ENCODE measurements around the gene KHNYN. TPM values are rescaled to one million over a fixed set of nuclear protein-coding genes. Genes with fewer than 3 reads are reported as not detected.

KHNYN gene
- total and polyA plus RNA-seq, 2 experiments from 2014 or later, result 2.7 to 28.1 TPM

DNA sequence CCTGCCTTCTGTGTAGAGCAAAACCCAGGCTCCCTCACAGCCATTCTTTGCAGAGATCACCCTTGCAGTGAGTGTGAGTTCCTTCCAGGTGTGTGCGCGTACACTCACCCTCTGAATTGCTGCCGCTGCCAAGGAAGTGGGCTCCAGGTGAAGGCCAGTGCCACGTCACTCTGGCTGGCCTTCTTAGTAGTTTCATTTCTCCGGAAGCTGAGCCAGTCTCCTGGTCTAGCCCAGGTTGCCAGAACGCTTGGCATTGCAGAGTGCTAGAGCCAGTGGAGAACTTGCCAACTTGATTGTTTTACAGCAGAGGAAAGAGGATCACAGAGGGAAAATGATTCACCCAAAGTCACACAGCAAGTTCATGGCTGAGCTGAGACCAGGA, 11.3 kb upstream of the KHNYN start:
- Histone ChIP-seq H3F3A (replicated peaks; ENCODE audit: low read depth) (no peaks in the 10 kb centered on the region), H3K4me3 (no peak overlapping the region), H3K36me3 (ENCODE audit: insufficient read depth) (no peaks in the 10 kb centered on the region), H3K79me2 (replicated peaks; ENCODE audit: insufficient read depth) (no peaks in the 10 kb centered on the region), H3K27ac (ENCODE audit: low read depth) (no peak overlapping the region), H3K4me1 (ENCODE audit: insufficient read depth) (no peaks in the 10 kb centered on the region), H4K20me1 (replicated peaks; ENCODE audit: insufficient read depth) (no peaks in the 10 kb centered on the region), H3K4me2 (no peak overlapping the region), H2AFZ (no peak overlapping the region), H3K27me3 (ENCODE audit: insufficient read depth) (peaks cover 24% of the 10 kb centered on the region), H3K9me2 (ENCODE audit: insufficient read depth) (no peaks in the 10 kb centered on the region)
- 0 out of 2 replicates have a peak, but pooled peaks have one; percentile 6 for TF ChIP-seq POLR2AphosphoS5 (IDR thresholded peaks at IDR 0.05; ENCODE audit: low read depth)
- TF ChIP-seq, protein P1, sequence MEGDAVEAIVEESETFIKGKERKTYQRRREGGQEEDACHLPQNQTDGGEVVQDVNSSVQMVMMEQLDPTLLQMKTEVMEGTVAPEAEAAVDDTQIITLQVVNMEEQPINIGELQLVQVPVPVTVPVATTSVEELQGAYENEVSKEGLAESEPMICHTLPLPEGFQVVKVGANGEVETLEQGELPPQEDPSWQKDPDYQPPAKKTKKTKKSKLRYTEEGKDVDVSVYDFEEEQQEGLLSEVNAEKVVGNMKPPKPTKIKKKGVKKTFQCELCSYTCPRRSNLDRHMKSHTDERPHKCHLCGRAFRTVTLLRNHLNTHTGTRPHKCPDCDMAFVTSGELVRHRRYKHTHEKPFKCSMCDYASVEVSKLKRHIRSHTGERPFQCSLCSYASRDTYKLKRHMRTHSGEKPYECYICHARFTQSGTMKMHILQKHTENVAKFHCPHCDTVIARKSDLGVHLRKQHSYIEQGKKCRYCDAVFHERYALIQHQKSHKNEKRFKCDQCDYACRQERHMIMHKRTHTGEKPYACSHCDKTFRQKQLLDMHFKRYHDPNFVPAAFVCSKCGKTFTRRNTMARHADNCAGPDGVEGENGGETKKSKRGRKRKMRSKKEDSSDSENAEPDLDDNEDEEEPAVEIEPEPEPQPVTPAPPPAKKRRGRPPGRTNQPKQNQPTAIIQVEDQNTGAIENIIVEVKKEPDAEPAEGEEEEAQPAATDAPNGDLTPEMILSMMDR (conservative IDR thresholded peaks at IDR 0.05; ENCODE audit: low read depth in 2 of 2), result no peak
- TF ChIP-seq, protein P2, sequence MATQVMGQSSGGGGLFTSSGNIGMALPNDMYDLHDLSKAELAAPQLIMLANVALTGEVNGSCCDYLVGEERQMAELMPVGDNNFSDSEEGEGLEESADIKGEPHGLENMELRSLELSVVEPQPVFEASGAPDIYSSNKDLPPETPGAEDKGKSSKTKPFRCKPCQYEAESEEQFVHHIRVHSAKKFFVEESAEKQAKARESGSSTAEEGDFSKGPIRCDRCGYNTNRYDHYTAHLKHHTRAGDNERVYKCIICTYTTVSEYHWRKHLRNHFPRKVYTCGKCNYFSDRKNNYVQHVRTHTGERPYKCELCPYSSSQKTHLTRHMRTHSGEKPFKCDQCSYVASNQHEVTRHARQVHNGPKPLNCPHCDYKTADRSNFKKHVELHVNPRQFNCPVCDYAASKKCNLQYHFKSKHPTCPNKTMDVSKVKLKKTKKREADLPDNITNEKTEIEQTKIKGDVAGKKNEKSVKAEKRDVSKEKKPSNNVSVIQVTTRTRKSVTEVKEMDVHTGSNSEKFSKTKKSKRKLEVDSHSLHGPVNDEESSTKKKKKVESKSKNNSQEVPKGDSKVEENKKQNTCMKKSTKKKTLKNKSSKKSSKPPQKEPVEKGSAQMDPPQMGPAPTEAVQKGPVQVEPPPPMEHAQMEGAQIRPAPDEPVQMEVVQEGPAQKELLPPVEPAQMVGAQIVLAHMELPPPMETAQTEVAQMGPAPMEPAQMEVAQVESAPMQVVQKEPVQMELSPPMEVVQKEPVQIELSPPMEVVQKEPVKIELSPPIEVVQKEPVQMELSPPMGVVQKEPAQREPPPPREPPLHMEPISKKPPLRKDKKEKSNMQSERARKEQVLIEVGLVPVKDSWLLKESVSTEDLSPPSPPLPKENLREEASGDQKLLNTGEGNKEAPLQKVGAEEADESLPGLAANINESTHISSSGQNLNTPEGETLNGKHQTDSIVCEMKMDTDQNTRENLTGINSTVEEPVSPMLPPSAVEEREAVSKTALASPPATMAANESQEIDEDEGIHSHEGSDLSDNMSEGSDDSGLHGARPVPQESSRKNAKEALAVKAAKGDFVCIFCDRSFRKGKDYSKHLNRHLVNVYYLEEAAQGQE (IDR thresholded peaks at IDR 0.05; ENCODE audit: unreplicated experiment), result no peak
- TF ChIP-seq EZH2 (IDR thresholded peaks at IDR 0.05; ENCODE audit: low read depth, unreplicated experiment), result no peak
- no peak for TF ChIP-seq ZNF331 (CRISPR knock-in tag; IDR thresholded peaks at IDR 0.05; ENCODE audit: low read depth)
- TF ChIP-seq, protein P3, sequence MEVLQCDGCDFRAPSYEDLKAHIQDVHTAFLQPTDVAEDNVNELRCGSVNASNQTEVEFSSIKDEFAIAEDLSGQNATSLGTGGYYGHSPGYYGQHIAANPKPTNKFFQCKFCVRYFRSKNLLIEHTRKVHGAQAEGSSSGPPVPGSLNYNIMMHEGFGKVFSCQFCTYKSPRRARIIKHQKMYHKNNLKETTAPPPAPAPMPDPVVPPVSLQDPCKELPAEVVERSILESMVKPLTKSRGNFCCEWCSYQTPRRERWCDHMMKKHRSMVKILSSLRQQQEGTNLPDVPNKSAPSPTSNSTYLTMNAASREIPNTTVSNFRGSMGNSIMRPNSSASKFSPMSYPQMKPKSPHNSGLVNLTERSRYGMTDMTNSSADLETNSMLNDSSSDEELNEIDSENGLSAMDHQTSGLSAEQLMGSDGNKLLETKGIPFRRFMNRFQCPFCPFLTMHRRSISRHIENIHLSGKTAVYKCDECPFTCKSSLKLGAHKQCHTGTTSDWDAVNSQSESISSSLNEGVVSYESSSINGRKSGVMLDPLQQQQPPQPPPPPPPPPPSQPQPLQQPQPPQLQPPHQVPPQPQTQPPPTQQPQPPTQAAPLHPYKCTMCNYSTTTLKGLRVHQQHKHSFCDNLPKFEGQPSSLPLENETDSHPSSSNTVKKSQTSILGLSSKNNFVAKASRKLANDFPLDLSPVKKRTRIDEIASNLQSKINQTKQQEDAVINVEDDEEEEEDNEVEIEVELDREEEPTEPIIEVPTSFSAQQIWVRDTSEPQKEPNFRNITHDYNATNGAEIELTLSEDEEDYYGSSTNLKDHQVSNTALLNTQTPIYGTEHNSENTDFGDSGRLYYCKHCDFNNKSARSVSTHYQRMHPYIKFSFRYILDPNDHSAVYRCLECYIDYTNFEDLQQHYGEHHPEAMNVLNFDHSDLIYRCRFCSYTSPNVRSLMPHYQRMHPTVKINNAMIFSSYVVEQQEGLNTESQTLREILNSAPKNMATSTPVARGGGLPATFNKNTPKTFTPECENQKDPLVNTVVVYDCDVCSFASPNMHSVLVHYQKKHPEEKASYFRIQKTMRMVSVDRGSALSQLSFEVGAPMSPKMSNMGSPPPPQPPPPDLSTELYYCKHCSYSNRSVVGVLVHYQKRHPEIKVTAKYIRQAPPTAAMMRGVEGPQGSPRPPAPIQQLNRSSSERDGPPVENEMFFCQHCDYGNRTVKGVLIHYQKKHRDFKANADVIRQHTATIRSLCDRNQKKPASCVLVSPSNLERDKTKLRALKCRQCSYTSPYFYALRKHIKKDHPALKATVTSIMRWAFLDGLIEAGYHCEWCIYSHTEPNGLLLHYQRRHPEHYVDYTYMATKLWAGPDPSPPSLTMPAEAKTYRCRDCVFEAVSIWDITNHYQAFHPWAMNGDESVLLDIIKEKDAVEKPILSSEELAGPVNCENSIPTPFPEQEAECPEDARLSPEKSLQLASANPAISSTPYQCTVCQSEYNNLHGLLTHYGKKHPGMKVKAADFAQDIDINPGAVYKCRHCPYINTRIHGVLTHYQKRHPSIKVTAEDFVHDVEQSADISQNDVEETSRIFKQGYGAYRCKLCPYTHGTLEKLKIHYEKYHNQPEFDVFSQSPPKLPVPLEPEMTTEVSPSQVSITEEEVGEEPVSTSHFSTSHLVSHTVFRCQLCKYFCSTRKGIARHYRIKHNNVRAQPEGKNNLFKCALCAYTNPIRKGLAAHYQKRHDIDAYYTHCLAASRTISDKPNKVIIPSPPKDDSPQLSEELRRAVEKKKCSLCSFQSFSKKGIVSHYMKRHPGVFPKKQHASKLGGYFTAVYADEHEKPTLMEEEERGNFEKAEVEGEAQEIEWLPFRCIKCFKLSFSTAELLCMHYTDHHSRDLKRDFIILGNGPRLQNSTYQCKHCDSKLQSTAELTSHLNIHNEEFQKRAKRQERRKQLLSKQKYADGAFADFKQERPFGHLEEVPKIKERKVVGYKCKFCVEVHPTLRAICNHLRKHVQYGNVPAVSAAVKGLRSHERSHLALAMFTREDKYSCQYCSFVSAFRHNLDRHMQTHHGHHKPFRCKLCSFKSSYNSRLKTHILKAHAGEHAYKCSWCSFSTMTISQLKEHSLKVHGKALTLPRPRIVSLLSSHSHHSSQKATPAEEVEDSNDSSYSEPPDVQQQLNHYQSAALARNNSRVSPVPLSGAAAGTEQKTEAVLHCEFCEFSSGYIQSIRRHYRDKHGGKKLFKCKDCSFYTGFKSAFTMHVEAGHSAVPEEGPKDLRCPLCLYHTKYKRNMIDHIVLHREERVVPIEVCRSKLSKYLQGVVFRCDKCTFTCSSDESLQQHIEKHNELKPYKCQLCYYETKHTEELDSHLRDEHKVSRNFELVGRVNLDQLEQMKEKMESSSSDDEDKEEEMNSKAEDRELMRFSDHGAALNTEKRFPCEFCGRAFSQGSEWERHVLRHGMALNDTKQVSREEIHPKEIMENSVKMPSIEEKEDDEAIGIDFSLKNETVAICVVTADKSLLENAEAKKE (CRISPR knock-in tag; IDR thresholded peaks at IDR 0.05), result no peak
- TF ChIP-seq, protein P4, sequence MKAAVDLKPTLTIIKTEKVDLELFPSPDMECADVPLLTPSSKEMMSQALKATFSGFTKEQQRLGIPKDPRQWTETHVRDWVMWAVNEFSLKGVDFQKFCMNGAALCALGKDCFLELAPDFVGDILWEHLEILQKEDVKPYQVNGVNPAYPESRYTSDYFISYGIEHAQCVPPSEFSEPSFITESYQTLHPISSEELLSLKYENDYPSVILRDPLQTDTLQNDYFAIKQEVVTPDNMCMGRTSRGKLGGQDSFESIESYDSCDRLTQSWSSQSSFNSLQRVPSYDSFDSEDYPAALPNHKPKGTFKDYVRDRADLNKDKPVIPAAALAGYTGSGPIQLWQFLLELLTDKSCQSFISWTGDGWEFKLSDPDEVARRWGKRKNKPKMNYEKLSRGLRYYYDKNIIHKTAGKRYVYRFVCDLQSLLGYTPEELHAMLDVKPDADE (IDR thresholded peaks at IDR 0.05), result no peak
- Mint-ChIP-seq H3K27me3 (ENCODE audit: insufficient read depth, low read depth, poor library complexity) (peaks cover 7% of the 10 kb centered on the region), H3K4me3 (no peak overlapping the region), H3K27ac (no peak overlapping the region; the same call in 1 of the 2 replicates), H3K9me3 (peaks cover 2% of the 10 kb centered on the region; the same call in 1 of the 3 replicates), H3K4me1 (peaks cover 2% of the 10 kb centered on the region; the same call in 1 of the 3 replicates), H3K36me3 (ENCODE audit: low read depth) (peaks cover 3% of the 10 kb centered on the region; the same call in 1 of the 3 replicates)
- ATAC-seq (no peak), DNase-seq (ENCODE audit: low spot score) (no peak)
